Uterus (tissue), 4 donors: ENCODE data around the gene VAMP1. TPM values are rescaled to one million over a fixed set of nuclear protein-coding genes. Genes with fewer than 3 reads are reported as not detected.
A peak's percentile ranks its signal among the peaks of the same experiment; 100 is the strongest.

Experiments used
- DNase-seq, 2 donors: peaks; one replicate each; pipeline ENCODE4 v3.0.0-alpha.2; 2019 to 2020
- H3K27ac ChIP-seq, 2 donors: fragments of 200-600 bp; sonication (generic); 1 replicate in 1 of 2; 2 replicates in 1 of 2; pipeline ENCODE4 v1.5.1; 2016 to 2018
- H3K27me3 ChIP-seq, 2 donors: fragments of 200-600 bp; sonication (generic); one replicate each; pipeline ENCODE4 v1.5.1; 2018 to 2019; ENCODE audit warnings: control low read depth in 1 of 2
- H3K36me3 ChIP-seq, 2 donors: fragments of 200-600 bp; sonication (generic); one replicate each; pipeline ENCODE4 v1.5.1; 2019; ENCODE audit warnings: control low read depth in 1 of 2
- H3K4me1 ChIP-seq, 2 donors: fragments of 200-600 bp; sonication (generic); one replicate each; pipeline ENCODE4 v1.5.1; 2018 to 2019; ENCODE audit warnings: control low read depth in 1 of 2
- H3K4me3 ChIP-seq, 2 donors: fragments of 200-600 bp; sonication (generic); 1 replicate in 1 of 2; 2 replicates in 1 of 2; pipeline ENCODE4 v1.5.1; 2018 to 2019; ENCODE audit warnings: mild to moderate bottlenecking in 1 of 2
- H3K9me3 ChIP-seq, 2 donors: fragments of 200-600 bp; sonication (generic); one replicate each; pipeline ENCODE4 v1.5.1; 2019; ENCODE audit warnings: control low read depth in 1 of 2
- CTCF ChIP-seq, 4 experiments: fragments of 200-600 bp in 2 of 4; fragments of 450-650 bp in 2 of 4; sonication (generic) in 2 of 4; IDR thresholded peaks; one replicate each; pipeline ENCODE4 v1.5.1; 2016 to 2019; ENCODE audit warnings: antibody characterized with exemption in 4 of 4, mild to moderate bottlenecking in 2 of 4, moderate library complexity in 1 of 4
- POLR2A ChIP-seq, 2 donors: fragments of 450-650 bp; IDR thresholded peaks; one replicate each; pipeline ENCODE4 v1.6.1; 2016; ENCODE audit warnings: antibody characterized with exemption in 2 of 2, mild to moderate bottlenecking in 1 of 2, moderate library complexity in 1 of 2
- intact Hi-C: fragments of 100-400 bp; cut with DNase I; formaldehyde crosslinking; loops from one replicate; pipeline ENCODE4 v1.15.1; 2023; ENCODE audit warnings: low total_unique reads
- total RNA-seq, 4 donors: library from RNA; depleted of rRNA in 3 of 4; stranded (reverse); fragments of >200 nt in 3 of 4; gene quantifications; one replicate each; pipeline versions ENCODE4 v1.1.0 to v1.2.4, GENCODE V29; 2014 to 2023
- donor health status: DM: yes; HTN: yes; CAD: no.

The VAMP1 gene
- total RNA-seq, 4 donors from 2014 or later = 1.0 to 17.7 (median 6.8) TPM

GRCh38 chr12:6457220-6457945 lies 13.1 kb downstream of the VAMP1 start:
- peaks cover 0 to 7% of the 10 kb centered on the region in 2 donors for H3K4me1 ChIP-seq

GRCh38 chr12:6452944-6453630 lies 17.4 kb downstream of the VAMP1 start:
- H3K9me3 ChIP-seq = no peaks in the 10 kb centered on the region
- peak overlapping the region; percentile 92 to 98 for H3K27ac ChIP-seq
- no peaks in the 10 kb centered on the region for H3K36me3 ChIP-seq
- intact Hi-C loops = no loop called here
- peak overlapping the region in 1 of 2 donors; percentile 55 for H3K4me3 ChIP-seq
- no peak for DNase-seq
- peaks cover 9 to 15% of the 10 kb centered on the region in 2 donors for H3K4me1 ChIP-seq
- no peaks in the 10 kb centered on the region for H3K27me3 ChIP-seq
- TF ChIP-seq POLR2A (IDR thresholded peaks at IDR 0.05) (peak in 1 of 2 donors; percentile 10), CTCF (IDR thresholded peaks at IDR 0.05) (no peak)

More at GRCh38 chr12:6457220-6457945, 13.1 kb downstream of the VAMP1 start:
- DNase-seq = no peak
- no peaks in the 10 kb centered on the region for H3K27me3 ChIP-seq
- no peak for TF ChIP-seq POLR2A (IDR thresholded peaks at IDR 0.05)
- TF ChIP-seq CTCF (IDR thresholded peaks at IDR 0.05) = no peak
- H3K36me3 ChIP-seq = no peaks in the 10 kb centered on the region
- H3K9me3 ChIP-seq = no peaks in the 10 kb centered on the region
- no peak overlapping the region for H3K27ac ChIP-seq
- intact Hi-C loops = no loop called here
- no peak overlapping the region for H3K4me3 ChIP-seq

- intact Hi-C loops = no loop called here
- TF ChIP-seq CTCF (IDR thresholded peaks at IDR 0.05) = no peak
- no peak for TF ChIP-seq POLR2A (IDR thresholded peaks at IDR 0.05)
- Histone ChIP-seq H3K27me3 (no peaks in the 10 kb centered on the region), H3K27ac (peak overlapping the region; percentile 92 to 98), H3K4me1 (peaks cover 9 to 15% of the 10 kb centered on the region in 2 donors), H3K36me3 (no peaks in the 10 kb centered on the region), H3K9me3 (no peaks in the 10 kb centered on the region), H3K4me3 (peak overlapping the region; percentile 55 to 80)
- peak in 1 of 2 donors; percentile 48 for DNase-seq
These were observed 18.1 kb downstream of the VAMP1 start for GRCh38 chr12:6452245-6452943.

- DNase-seq = peak; percentile 82 to 83
- intact Hi-C loops = no loop called here
- TF ChIP-seq POLR2A (IDR thresholded peaks at IDR 0.05) = peak; percentile 58 to 72
- peak in 1 of 4 experiments; percentile 10 for TF ChIP-seq CTCF (IDR thresholded peaks at IDR 0.05)
- Histone ChIP-seq H3K27ac (peak within 1 kb of the TSS; percentile 92 to 98), H3K4me3 (peak within 1 kb of the TSS; percentile 55 to 80), H3K27me3 (no peaks in the 10 kb centered on the region), H3K4me1 (peaks cover 9 to 15% of the 10 kb centered on the region in 2 donors), H3K9me3 (no peaks in the 10 kb centered on the region), H3K36me3 (no peaks in the 10 kb centered on the region)
These were observed 18.9 kb downstream of the VAMP1 start, which contains the start of gene TAPBPL for GRCh38 chr12:6451348-6452244. Gene TAPBPL (plus strand): TSS chr12:6452042. CDS start chr12:6452249, 207 bp downstream.
